K562 (cell line): ENCODE measurements around the gene PRKG1.

ENCODE experiments used
- CTCF ChIP-seq, 3 experiments: IDR thresholded peaks in 2 of 3; conservative IDR thresholded peaks in 1 of 3; 2 replicates each; pipeline ENCODE4 v1.5.1; 2011 to 2012; ENCODE audit warnings: low read length in 3 of 3, mild to moderate bottlenecking in 3 of 3, control low read depth in 2 of 3, improper control_type of control experiment in 1 of 3, inconsistent platforms in 1 of 3, low read depth in 1 of 3, mixed read lengths in 1 of 3, moderate library complexity in 1 of 3; ENCODE audit not compliant: insufficient read depth in 2 of 3
- ZNF232 ChIP-seq: sonication (generic); formaldehyde crosslinking; IDR thresholded peaks from 2 replicates; pipeline ENCODE4 v1.8.0; 2022; ENCODE audit warnings: mild to moderate bottlenecking, missing genetic modification reagents

DNA sequence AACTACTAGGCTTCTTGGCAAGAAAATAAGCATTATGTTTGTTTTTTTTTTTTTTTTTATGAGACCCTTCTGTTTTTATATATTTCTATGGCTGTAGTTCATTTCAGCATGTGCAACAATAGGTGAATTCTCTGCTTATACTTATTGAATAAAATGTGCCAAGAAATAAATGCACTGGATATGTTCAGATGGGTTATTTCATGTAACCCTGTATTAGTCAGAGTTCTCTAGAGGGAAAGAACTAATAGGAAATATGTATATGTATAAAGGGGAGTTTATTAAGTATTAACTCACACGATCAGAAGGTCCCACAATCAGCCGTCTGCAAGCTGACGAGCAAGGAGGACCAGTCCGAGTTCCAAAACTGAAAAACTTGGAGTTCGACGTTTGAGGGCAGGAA, 332.3 kb downstream of the PRKG1 start:
- TF ChIP-seq CTCF (IDR thresholded peaks at IDR 0.05 in 2 of 3, conservative IDR thresholded peaks at IDR 0.05 in 1 of 3; ENCODE audit: insufficient read depth in 2 of 3, low read depth in 1 of 3, low read length in 3 of 3) (no peak), ZNF232 (CRISPR knock-in tag) (no peak)
